Measurements from ENCODE around the gene GALK2. TPM values are rescaled to one million over a fixed set of nuclear protein-coding genes. Genes with fewer than 3 reads are reported as not detected.
"Not testable (repeated sequence)": the region's sequence is repeated elsewhere in the genome, so short reads cannot be mapped to it uniquely, and the experiment has no call there.

The GALK2 gene
- total RNA-seq, 1 donor from 2014 or later: 28.6 TPM

DNA sequence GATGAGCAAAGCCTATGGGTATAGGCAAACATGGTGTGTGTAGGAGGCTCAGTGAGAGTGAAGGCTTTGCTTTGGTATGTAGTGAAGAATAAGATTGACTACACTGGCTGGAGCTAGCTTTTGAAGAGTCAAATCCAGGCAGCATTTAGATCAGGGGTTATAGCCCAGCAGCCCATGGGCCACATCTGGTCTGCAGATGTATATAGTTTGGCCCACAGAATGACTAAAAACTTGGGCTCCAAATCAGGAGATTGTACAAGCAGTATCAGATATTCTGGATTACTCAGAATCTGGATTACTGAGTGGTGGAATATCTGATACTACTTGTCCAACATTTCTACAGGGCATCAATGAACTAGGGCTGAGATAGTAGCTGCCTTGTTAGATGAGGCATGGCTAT lies 160.1 kb downstream of the GALK2 start:
- H3K36me3 ChIP-seq (ENCODE audit: control insufficient read depth, insufficient read depth, low read length): no peaks in the 10 kb centered on the region
- H3K4me3 ChIP-seq (ENCODE audit: low read depth, low read length): no peak overlapping the region
- DNase-seq (ENCODE audit: low read depth): no peak
- TF ChIP-seq, protein P1, sequence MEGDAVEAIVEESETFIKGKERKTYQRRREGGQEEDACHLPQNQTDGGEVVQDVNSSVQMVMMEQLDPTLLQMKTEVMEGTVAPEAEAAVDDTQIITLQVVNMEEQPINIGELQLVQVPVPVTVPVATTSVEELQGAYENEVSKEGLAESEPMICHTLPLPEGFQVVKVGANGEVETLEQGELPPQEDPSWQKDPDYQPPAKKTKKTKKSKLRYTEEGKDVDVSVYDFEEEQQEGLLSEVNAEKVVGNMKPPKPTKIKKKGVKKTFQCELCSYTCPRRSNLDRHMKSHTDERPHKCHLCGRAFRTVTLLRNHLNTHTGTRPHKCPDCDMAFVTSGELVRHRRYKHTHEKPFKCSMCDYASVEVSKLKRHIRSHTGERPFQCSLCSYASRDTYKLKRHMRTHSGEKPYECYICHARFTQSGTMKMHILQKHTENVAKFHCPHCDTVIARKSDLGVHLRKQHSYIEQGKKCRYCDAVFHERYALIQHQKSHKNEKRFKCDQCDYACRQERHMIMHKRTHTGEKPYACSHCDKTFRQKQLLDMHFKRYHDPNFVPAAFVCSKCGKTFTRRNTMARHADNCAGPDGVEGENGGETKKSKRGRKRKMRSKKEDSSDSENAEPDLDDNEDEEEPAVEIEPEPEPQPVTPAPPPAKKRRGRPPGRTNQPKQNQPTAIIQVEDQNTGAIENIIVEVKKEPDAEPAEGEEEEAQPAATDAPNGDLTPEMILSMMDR (IDR thresholded peaks at IDR 0.05; ENCODE audit: insufficient read depth, low read length, poor library complexity, severe bottlenecking): no peak
- H3K27me3 ChIP-seq (ENCODE audit: control insufficient read depth, insufficient read depth, low read length): no peaks in the 10 kb centered on the region

DNA sequence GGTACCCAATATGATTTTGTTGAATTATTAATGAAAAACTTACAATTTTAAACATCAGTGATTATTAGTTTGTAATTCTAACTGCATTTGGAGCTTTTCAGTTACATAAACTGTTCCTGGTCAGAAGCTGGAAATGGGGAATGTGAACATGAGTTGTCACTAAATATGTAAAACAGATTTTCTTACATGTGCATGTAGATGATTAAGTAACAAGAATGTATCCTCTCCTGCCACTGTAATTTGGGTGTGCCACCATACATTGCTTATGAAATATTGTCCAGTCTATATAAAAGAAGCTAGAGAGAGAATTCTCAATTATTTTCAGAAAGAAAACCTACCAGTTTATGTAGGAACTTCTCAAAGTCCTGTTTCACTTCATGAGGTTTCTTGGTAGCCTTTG lies 161.4 kb downstream of the GALK2 start:
- no peak overlapping the region for H3K4me3 ChIP-seq (ENCODE audit: low read depth, low read length)
- H3K36me3 ChIP-seq (ENCODE audit: control insufficient read depth, insufficient read depth, low read length): no peaks in the 10 kb centered on the region
- no peak for DNase-seq (ENCODE audit: low read depth)
- no peaks in the 10 kb centered on the region for H3K27me3 ChIP-seq (ENCODE audit: control insufficient read depth, insufficient read depth, low read length)
- TF ChIP-seq, protein P1 (IDR thresholded peaks at IDR 0.05; ENCODE audit: insufficient read depth, low read length, poor library complexity, severe bottlenecking): no peak

DNA sequence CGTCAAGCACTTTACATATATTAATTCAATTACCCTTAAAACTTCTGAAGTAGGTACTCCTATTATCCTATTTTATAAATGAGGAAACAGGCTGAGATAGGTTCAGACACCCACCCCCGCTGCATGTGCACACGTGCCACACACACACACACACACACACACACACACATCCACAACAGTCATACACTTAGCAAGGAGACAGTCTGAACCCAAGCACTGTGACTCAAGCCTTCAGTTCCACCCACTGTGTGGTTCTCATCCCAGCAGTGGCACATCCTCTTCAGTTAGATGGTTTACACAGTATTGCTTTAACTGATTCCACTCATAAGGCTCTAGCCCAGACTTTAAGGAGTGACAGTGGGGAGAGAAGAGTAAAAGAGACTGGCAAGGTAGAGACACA lies 161.9 kb downstream of the GALK2 start:
- Histone ChIP-seq H3K27me3 (ENCODE audit: control insufficient read depth, insufficient read depth, low read length) (no peaks in the 10 kb centered on the region), H3K4me3 (ENCODE audit: low read depth, low read length) (no peak overlapping the region), H3K36me3 (ENCODE audit: control insufficient read depth, insufficient read depth, low read length) (no peaks in the 10 kb centered on the region)
- DNase-seq (ENCODE audit: low read depth): no peak
- TF ChIP-seq, protein P1 (IDR thresholded peaks at IDR 0.05; ENCODE audit: insufficient read depth, low read length, poor library complexity, severe bottlenecking): no peak

DNA sequence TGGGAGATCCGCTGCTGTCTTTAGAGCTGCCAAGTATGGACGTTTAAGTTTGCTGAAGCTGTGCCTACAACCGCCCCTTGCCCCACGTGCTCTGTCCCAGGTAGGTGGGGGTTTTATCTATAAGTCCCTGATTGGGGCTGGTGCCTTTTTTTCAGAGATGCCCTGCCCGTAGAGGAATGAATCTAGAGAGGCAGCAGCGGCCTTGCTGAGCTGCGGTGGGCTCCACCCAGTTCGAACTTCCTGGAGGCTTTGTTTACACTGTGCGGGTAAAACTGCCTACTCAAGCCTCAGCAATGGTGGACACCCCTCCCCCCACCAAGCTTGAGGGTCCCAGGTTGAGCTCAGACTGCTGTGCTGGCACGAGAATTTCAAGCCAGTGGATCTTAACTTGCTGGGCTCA lies 169.6 kb downstream of the GALK2 start:
- no peaks in the 10 kb centered on the region for H3K27me3 ChIP-seq (ENCODE audit: control insufficient read depth, insufficient read depth, low read length)
- H3K36me3 ChIP-seq (ENCODE audit: control insufficient read depth, insufficient read depth, low read length): no peaks in the 10 kb centered on the region
- no peak overlapping the region for H3K4me3 ChIP-seq (ENCODE audit: low read depth, low read length)
- TF ChIP-seq, protein P1 (IDR thresholded peaks at IDR 0.05; ENCODE audit: insufficient read depth, low read length, poor library complexity, severe bottlenecking): no peak
- no peak for DNase-seq (ENCODE audit: low read depth)

DNA sequence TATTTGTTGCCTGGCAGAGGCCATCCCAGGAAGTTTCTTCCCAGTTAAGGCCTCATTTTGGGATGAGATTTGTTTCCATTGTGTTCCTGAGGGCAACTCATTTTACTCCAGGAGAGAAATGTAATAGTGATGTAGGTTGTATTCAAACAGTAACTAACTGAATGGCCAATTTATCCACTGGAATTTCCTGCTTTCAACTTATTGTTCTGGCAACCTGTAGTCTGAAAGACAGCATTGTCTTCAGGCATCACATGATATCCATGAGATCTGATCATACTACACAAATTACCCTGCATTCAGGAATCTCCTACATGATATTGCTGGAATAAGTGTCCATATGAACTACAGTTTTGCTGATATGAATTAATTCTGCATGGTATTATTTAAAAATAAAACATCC lies 173.5 kb downstream of the GALK2 start:
- H3K36me3 ChIP-seq (ENCODE audit: control insufficient read depth, insufficient read depth, low read length): no peaks in the 10 kb centered on the region
- H3K4me3 ChIP-seq (ENCODE audit: low read depth, low read length): no peak overlapping the region
- H3K27me3 ChIP-seq (ENCODE audit: control insufficient read depth, insufficient read depth, low read length): no peaks in the 10 kb centered on the region
- no peak for DNase-seq (ENCODE audit: low read depth)
- TF ChIP-seq, protein P1 (IDR thresholded peaks at IDR 0.05; ENCODE audit: insufficient read depth, low read length, poor library complexity, severe bottlenecking): no peak

DNA sequence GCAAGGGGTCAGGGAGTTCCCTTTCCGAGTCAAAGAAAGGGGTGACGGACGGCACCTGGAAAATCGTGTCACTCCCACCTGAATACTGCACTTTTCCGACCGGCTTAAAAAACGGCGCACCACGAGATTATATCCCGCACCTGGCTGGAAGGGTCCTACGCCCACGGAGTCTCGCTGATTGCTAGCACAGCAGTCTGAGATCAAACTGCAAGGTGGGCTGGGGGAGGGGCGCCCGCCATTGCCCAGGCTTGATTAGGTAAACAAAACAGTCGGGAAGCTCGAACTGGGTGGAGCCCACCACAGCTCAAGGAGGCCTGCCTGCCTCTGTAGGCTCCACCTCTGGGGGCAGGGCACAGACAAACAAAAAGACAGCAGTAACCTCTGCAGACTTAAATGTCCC lies 184.4 kb downstream of the GALK2 start:
- H3K27me3 ChIP-seq (ENCODE audit: control insufficient read depth, insufficient read depth, low read length); H3K4me3 ChIP-seq (ENCODE audit: low read depth, low read length); H3K36me3 ChIP-seq (ENCODE audit: control insufficient read depth, insufficient read depth, low read length); DNase-seq (ENCODE audit: low read depth): not testable (repeated sequence)
